ENCODE data around the gene MRPL14.
A peak's percentile ranks its signal among the peaks of the same experiment; 100 is the strongest.

MRPL14 gene

DNA sequence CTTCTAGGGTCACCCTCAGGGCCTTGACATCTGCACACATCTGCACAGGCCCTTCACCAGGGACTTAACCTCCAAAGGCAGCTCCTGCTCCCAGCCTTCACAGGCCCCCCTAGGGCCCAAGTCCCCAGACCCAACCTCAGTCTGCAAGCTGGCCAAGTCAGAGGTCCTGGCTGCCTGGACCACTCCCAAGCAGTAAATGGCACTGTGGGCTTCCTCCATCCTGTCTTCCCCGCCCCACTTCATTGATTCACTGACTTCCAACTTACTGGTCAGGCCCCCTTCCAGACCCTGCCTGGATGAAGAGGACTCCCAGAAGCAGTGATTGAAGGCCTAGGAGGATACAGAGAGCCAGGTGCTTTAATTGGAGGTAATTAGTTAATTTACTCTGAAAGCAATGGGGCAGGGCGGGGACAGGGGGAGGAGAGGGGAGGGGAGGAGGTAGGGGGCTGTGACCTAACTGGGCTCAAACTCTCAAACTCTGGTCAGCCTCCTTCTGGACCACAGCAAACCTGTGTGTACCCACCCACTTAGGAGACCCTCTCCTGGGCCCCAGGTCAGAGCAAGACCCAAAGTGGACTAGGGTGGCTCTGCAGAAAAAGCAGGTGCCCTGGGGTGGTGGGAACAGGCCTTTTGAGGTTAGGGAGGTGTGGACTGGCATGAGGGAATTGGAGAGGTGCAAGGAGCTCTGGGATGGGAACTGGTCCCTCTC lies 51.5 kb downstream of the MRPL14 start:
- H4K20me1 ChIP-seq (ENCODE audit: insufficient read depth, low read length) = no peaks in the 10 kb centered on the region
- H3K9me3 ChIP-seq (ENCODE audit: insufficient read depth, low read length) = no peaks in the 10 kb centered on the region
- H3K4me3 ChIP-seq (ENCODE audit: low read length) = peak overlapping the region; percentile 78
- peaks cover 9% of the 10 kb centered on the region for H3K79me2 ChIP-seq (ENCODE audit: low read length)
- H3K27ac ChIP-seq (ENCODE audit: low read length) = peak overlapping the region; percentile 43
- H3K4me2 ChIP-seq (ENCODE audit: low read length) = peak overlapping the region; percentile 99
- TF ChIP-seq, protein P1, sequence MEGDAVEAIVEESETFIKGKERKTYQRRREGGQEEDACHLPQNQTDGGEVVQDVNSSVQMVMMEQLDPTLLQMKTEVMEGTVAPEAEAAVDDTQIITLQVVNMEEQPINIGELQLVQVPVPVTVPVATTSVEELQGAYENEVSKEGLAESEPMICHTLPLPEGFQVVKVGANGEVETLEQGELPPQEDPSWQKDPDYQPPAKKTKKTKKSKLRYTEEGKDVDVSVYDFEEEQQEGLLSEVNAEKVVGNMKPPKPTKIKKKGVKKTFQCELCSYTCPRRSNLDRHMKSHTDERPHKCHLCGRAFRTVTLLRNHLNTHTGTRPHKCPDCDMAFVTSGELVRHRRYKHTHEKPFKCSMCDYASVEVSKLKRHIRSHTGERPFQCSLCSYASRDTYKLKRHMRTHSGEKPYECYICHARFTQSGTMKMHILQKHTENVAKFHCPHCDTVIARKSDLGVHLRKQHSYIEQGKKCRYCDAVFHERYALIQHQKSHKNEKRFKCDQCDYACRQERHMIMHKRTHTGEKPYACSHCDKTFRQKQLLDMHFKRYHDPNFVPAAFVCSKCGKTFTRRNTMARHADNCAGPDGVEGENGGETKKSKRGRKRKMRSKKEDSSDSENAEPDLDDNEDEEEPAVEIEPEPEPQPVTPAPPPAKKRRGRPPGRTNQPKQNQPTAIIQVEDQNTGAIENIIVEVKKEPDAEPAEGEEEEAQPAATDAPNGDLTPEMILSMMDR (IDR thresholded peaks at IDR 0.05; ENCODE audit: low read depth, low read length) = no peak
- H3K36me3 ChIP-seq (replicated peaks; ENCODE audit: low read depth, low read length) = peaks cover 3% of the 10 kb centered on the region
- H3K4me1 ChIP-seq (ENCODE audit: low read length) = peaks cover 79% of the 10 kb centered on the region
- H2AFZ ChIP-seq (ENCODE audit: low read depth, low read length) = no peak overlapping the region
- H3K27me3 ChIP-seq (ENCODE audit: low read depth, low read length) = 0 out of 2 replicates have a peak, but pooled peaks cover 1% of the 10 kb centered on the region
- H3K9ac ChIP-seq (ENCODE audit: low read length) = peak overlapping the region; percentile 75

DNA sequence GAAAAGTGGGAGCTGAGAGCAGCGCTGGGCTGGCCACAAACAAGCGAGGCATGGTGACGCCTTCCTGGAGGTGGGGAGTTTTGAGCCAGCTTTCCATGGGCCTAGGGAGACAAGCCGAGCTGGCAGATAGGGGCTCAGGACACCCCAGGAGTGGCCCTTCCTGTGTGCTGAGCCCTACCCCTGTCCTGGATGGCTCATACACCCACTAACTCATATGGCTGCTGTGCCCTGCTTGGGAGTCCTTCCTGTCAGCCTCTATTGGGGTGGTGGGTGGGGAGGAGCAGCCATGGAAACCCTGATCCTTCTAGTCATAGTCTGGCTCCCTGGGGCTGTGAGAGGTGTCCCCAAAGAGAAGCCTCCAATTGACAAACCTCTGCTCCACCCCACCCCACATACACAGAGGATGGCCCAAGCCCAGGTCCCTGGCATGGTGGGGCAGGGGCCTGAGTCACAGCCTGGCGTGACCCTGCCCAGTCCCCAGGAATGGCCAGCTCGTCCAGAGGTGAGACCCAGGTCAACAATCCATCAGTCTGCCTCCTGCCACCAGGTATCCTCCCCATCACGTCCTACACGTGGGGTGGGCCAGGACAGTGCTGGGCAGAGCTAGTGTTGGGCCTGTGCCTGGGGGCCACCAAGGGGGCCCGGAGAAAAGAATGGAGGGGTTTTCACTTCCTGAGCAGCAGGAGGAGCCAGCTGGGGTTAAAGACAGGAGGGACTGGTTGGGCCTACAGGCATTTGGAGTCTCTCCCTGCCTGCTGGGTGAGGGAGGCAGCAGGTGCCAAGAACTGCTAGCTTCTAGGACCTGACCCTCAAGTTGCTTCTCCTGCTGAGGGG lies 52.2 kb downstream of the MRPL14 start:
- Histone ChIP-seq H3K4me3 (ENCODE audit: low read length) (peak overlapping the region; percentile 78), H3K9ac (ENCODE audit: low read length) (peak overlapping the region; percentile 68), H3K9me3 (ENCODE audit: insufficient read depth, low read length) (no peaks in the 10 kb centered on the region), H3K27me3 (ENCODE audit: low read depth, low read length) (peaks cover 9% of the 10 kb centered on the region; the same call in 1 of the 2 replicates), H3K79me2 (ENCODE audit: low read length) (peaks cover 9% of the 10 kb centered on the region), H2AFZ (ENCODE audit: low read depth, low read length) (no peak overlapping the region), H4K20me1 (ENCODE audit: insufficient read depth, low read length) (no peaks in the 10 kb centered on the region), H3K4me1 (ENCODE audit: low read length) (peaks cover 73% of the 10 kb centered on the region), H3K4me2 (ENCODE audit: low read length) (peak overlapping the region; percentile 99), H3K36me3 (replicated peaks; ENCODE audit: low read depth, low read length) (peaks cover 3% of the 10 kb centered on the region), H3K27ac (ENCODE audit: low read length) (peak overlapping the region; percentile 43)
- TF ChIP-seq, protein P1 (IDR thresholded peaks at IDR 0.05; ENCODE audit: low read depth, low read length) = 0 out of 2 replicates have a peak, but pooled peaks have one; percentile 0
- TF ChIP-seq EZH2phosphoT487 (IDR thresholded peaks at IDR 0.05; ENCODE audit: low read depth) = no peak

DNA sequence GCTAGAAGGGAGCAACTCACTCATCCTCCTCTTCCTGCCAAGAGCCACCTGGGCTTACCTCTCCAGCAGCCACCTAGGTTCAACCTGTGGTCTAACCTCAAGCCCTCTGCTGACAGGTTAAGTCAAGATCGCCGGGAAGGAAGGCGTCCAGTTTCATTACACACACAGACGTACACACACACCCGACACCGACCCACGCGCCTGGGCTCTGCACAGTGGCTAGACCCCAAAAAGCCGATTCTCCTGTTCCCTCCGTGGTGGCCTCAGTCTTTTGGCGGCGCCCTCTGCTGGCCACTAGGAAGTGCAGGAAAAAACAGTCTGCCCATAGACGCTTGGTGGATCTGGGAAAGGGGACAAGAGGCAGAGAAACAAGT lies 52.8 kb downstream of the MRPL14 start:
- H3K9me3 ChIP-seq (ENCODE audit: insufficient read depth, low read length) = no peaks in the 10 kb centered on the region
- H3K4me3 ChIP-seq (ENCODE audit: low read length) = peak overlapping the region; percentile 78
- peak overlapping the region; percentile 99 for H3K4me2 ChIP-seq (ENCODE audit: low read length)
- H3K79me2 ChIP-seq (ENCODE audit: low read length) = peaks cover 9% of the 10 kb centered on the region
- TF ChIP-seq, protein P1 (IDR thresholded peaks at IDR 0.05; ENCODE audit: low read depth, low read length) = peak; percentile 98
- TF ChIP-seq EZH2phosphoT487 (IDR thresholded peaks at IDR 0.05; ENCODE audit: low read depth) = no peak
- H3K4me1 ChIP-seq (ENCODE audit: low read length) = peaks cover 71% of the 10 kb centered on the region
- no peak overlapping the region for H2AFZ ChIP-seq (ENCODE audit: low read depth, low read length)
- peaks cover 9% of the 10 kb centered on the region; the same call in 1 of the 2 replicates for H3K27me3 ChIP-seq (ENCODE audit: low read depth, low read length)
- peaks cover 3% of the 10 kb centered on the region for H3K36me3 ChIP-seq (replicated peaks; ENCODE audit: low read depth, low read length)
- peak overlapping the region; percentile 68 for H3K9ac ChIP-seq (ENCODE audit: low read length)
- no peaks in the 10 kb centered on the region for H4K20me1 ChIP-seq (ENCODE audit: insufficient read depth, low read length)
- peak overlapping the region; percentile 43 for H3K27ac ChIP-seq (ENCODE audit: low read length)

All from OCI-LY3 (cell line).